DOHH2 (cell line): ENCODE results near the gene CNN2.

Experiments
- H3F3A ChIP-seq: fragments of 200-600 bp; sonication (generic), shearing (Covaris generic); 2 replicates; pipeline ENCODE4 v1.6.0; 2016; ENCODE audit warnings: antibody characterized with exemption, mild to moderate bottlenecking; ENCODE audit not compliant: control insufficient read depth, insufficient read depth
- H3K27ac ChIP-seq: fragments of 200-600 bp; sonication (generic); 2 replicates; pipeline ENCODE4 v1.5.1; 2014; ENCODE audit warnings: low read depth, mild to moderate bottlenecking, low read length, moderate library complexity
- H3K27me3 ChIP-seq: fragments of 200-600 bp; sonication (generic); 2 replicates; pipeline ENCODE4 v1.6.1; 2014; ENCODE audit warnings: mild to moderate bottlenecking, low read length, mixed read lengths; ENCODE audit not compliant: control insufficient read depth
- H3K36me3 ChIP-seq: fragments of 200-600 bp; sonication (generic); 2 replicates; pipeline ENCODE4 v1.6.1; 2014; ENCODE audit warnings: mild to moderate bottlenecking, low read length, moderate library complexity, mixed read lengths; ENCODE audit not compliant: control insufficient read depth
- H3K4me1 ChIP-seq: fragments of 200-600 bp; sonication (generic); 2 replicates; pipeline ENCODE4 v1.6.1; 2014; ENCODE audit warnings: mild to moderate bottlenecking, low read length, mixed read lengths; ENCODE audit not compliant: control insufficient read depth
- H3K4me2 ChIP-seq: fragments of 200-600 bp; sonication (generic); 2 replicates; pipeline ENCODE4 v1.6.0; 2014; ENCODE audit warnings: mild to moderate bottlenecking, low read length, moderate library complexity
- H3K4me3 ChIP-seq: fragments of 200-600 bp; sonication (generic); 2 replicates; pipeline ENCODE4 v1.5.1; 2014; ENCODE audit warnings: mild to moderate bottlenecking, low read length, mixed read lengths
- H3K79me2 ChIP-seq: fragments of 200-600 bp; sonication (generic); 2 replicates; pipeline ENCODE4 v1.6.1; 2014; ENCODE audit warnings: mild to moderate bottlenecking, low read length, mixed read lengths; ENCODE audit not compliant: control insufficient read depth
- H3K9me2 ChIP-seq: fragments of 200-600 bp; sonication (generic); replicated peaks from 2 replicates; pipeline ENCODE4 v1.6.1; 2014; ENCODE audit warnings: mild to moderate bottlenecking, low read length, mixed read lengths; ENCODE audit not compliant: control insufficient read depth
- H3K9me3 ChIP-seq: fragments of 200-600 bp; sonication (generic); 2 replicates; pipeline ENCODE4 v1.6.1; 2014; ENCODE audit warnings: antibody characterized with exemption, low read length, mixed read lengths; ENCODE audit not compliant: control insufficient read depth, insufficient read depth
- H4K20me1 ChIP-seq: fragments of 200-600 bp; sonication (generic); 2 replicates; pipeline ENCODE4 v1.6.0; 2014; ENCODE audit warnings: low read depth, mild to moderate bottlenecking, antibody characterized with exemption, low read length, moderate library complexity; ENCODE audit not compliant: control insufficient read depth, insufficient read depth
- EZH2phosphoT487 ChIP-seq: fragments of 200-600 bp; sonication (generic); IDR thresholded peaks from 2 replicates; pipeline ENCODE4 v1.6.1; 2017; ENCODE audit warnings: borderline replicate concordance, mild to moderate bottlenecking, antibody characterized with exemption, low read length, moderate library complexity, mixed read lengths
- TF ChIP-seq, protein P1 (sequence below): fragments of 200-600 bp; sonication (generic); IDR thresholded peaks from one replicate; pipeline ENCODE4 v1.5.1; 2014; ENCODE audit warnings: antibody characterized with exemption, mild to moderate bottlenecking, low read depth, low read length; ENCODE audit not compliant: poor library complexity, severe bottlenecking

The CNN2 gene

GRCh38 chr19:1046836-1047695 lies 20.7 kb downstream of the CNN2 start:
- Histone ChIP-seq H4K20me1 (no peaks in the 10 kb centered on the region), H3F3A (no peaks in the 10 kb centered on the region), H3K36me3 (peaks cover 41% of the 10 kb centered on the region), H3K27me3 (no peaks in the 10 kb centered on the region), H3K79me2 (0 out of 2 replicates have a peak, but pooled peaks cover 2% of the 10 kb centered on the region), H3K9me2 (no peaks in the 10 kb centered on the region), H3K9me3 (no peaks in the 10 kb centered on the region), H3K4me3 (no peak overlapping the region), H3K4me2 (no peak overlapping the region), H3K4me1 (no peaks in the 10 kb centered on the region), H3K27ac (no peak overlapping the region)
- no peak for TF ChIP-seq EZH2phosphoT487

DNA sequence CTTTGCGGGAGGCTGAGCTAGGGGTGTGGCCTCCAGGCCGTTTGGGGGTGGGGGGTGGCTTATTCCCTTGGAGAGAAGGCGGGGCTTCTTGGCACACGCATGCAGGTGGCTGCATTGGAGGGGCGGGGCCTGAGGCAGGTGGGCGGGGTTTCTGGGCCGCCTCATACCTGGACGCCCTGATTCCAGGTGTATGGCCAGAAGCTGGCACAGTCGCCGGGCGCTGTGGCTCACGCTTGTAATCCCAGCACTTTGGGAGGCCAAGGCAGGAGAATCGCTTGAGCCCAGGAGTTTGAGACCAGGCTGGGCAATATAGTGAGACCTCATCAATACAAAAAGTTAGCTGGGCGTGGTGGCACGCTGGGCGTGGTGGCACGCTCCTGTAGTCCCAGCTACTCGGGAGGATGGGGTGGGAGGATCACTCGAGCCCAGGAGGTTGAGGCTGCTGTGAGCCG lies 21.3 kb downstream of the CNN2 start:
- Histone ChIP-seq H3K9me2 (no peaks in the 10 kb centered on the region), H3F3A (no peaks in the 10 kb centered on the region), H3K79me2 (no peaks in the 10 kb centered on the region), H3K4me2 (no peak overlapping the region), H3K9me3 (no peaks in the 10 kb centered on the region), H3K4me1 (no peaks in the 10 kb centered on the region), H3K4me3 (no peak overlapping the region), H3K27ac (no peak overlapping the region), H3K36me3 (peaks cover 34% of the 10 kb centered on the region), H3K27me3 (no peaks in the 10 kb centered on the region), H4K20me1 (no peaks in the 10 kb centered on the region)
- TF ChIP-seq, protein P1, sequence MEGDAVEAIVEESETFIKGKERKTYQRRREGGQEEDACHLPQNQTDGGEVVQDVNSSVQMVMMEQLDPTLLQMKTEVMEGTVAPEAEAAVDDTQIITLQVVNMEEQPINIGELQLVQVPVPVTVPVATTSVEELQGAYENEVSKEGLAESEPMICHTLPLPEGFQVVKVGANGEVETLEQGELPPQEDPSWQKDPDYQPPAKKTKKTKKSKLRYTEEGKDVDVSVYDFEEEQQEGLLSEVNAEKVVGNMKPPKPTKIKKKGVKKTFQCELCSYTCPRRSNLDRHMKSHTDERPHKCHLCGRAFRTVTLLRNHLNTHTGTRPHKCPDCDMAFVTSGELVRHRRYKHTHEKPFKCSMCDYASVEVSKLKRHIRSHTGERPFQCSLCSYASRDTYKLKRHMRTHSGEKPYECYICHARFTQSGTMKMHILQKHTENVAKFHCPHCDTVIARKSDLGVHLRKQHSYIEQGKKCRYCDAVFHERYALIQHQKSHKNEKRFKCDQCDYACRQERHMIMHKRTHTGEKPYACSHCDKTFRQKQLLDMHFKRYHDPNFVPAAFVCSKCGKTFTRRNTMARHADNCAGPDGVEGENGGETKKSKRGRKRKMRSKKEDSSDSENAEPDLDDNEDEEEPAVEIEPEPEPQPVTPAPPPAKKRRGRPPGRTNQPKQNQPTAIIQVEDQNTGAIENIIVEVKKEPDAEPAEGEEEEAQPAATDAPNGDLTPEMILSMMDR: no peak
- TF ChIP-seq EZH2phosphoT487: no peak

DNA sequence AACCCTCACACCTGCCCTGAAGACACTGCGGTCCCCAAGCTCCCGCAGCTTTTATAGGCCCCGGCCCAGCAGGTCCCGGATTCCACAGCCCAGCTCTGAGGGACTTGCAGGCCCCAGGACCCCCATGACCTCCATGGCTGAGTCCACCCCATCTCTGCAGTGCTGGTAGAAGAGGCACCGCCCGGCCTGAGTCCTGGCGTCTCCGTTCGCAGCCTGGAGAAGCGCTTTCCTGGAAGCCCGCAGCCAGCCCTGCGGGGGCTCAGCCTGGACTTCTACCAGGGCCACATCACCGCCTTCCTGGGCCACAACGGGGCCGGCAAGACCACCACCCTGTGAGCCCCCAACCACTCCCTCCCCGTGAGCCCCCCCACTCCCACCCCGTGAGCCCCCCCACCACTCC lies 22.7 kb downstream of the CNN2 start:
- TF ChIP-seq EZH2phosphoT487: no peak
- TF ChIP-seq, protein P1: no peak
- Histone ChIP-seq H3K4me1 (no peaks in the 10 kb centered on the region), H3K36me3 (peaks cover 32% of the 10 kb centered on the region), H3F3A (no peaks in the 10 kb centered on the region), H3K27me3 (no peaks in the 10 kb centered on the region), H3K27ac (no peak overlapping the region), H4K20me1 (no peaks in the 10 kb centered on the region), H3K9me3 (no peaks in the 10 kb centered on the region), H3K9me2 (no peaks in the 10 kb centered on the region), H3K4me3 (no peak overlapping the region), H3K79me2 (no peaks in the 10 kb centered on the region), H3K4me2 (no peak overlapping the region)

DNA sequence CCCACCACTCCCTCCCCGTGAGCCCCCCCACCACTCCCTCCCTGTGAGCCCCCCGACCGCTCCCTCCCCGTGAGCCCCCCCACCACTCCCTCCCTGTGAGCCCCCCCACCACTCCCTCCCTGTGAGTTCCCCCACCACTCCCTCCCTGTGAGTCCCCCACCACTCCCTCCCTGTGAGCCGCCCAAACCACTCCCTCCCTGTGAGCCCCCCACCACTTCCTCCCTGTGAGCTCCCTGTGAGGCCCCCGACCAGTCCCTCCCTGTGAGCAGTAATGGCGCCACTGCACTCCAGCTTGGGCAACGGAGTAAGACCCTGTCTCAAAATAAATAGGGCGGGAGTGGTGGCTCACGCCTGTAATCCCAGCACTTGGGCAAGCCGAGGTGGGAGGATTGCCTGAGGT lies 23.4 kb downstream of the CNN2 start:
- no peak overlapping the region for H3K4me3 ChIP-seq
- no peak overlapping the region for H3K27ac ChIP-seq
- H3K79me2 ChIP-seq: no peaks in the 10 kb centered on the region
- no peaks in the 10 kb centered on the region for H4K20me1 ChIP-seq
- TF ChIP-seq EZH2phosphoT487: no peak
- TF ChIP-seq, protein P1: no peak
- no peaks in the 10 kb centered on the region for H3K4me1 ChIP-seq
- no peaks in the 10 kb centered on the region for H3K9me2 ChIP-seq
- H3K27me3 ChIP-seq: no peaks in the 10 kb centered on the region
- peaks cover 34% of the 10 kb centered on the region for H3K36me3 ChIP-seq
- H3F3A ChIP-seq: no peaks in the 10 kb centered on the region
- no peaks in the 10 kb centered on the region for H3K9me3 ChIP-seq
- H3K4me2 ChIP-seq: no peak overlapping the region
